GM12878 (cell line): ENCODE data around the gene CES3. TPM values are rescaled to one million over a fixed set of nuclear protein-coding genes. Genes with fewer than 3 reads are reported as not detected.

Experiments used
- BRCA1 ChIP-seq: IDR thresholded peaks from 2 replicates; pipeline ENCODE4 v1.6.1; 2011; ENCODE audit warnings: low read depth, low read length, improper control_type of control experiment
- CBX3 ChIP-seq: fragments of 200-600 bp; sonication (generic); IDR thresholded peaks from 2 replicates; pipeline ENCODE4 v1.6.1; 2016; ENCODE audit warnings: low read depth, borderline replicate concordance
- EP300 ChIP-seq, 2 experiments: fragments of 150-350 bp in 1 of 2; IDR thresholded peaks; 2 replicates each; pipeline ENCODE4 v1.6.1; 2011 to 2012; ENCODE audit warnings: low read depth in 2 of 2, low read length in 2 of 2, borderline replicate concordance in 1 of 2, improper control_type of control experiment in 1 of 2, inconsistent platforms in 1 of 2; ENCODE audit not compliant: control insufficient read depth in 1 of 2
- KAT2A ChIP-seq: conservative IDR thresholded peaks from 2 replicates; pipeline ENCODE4 v1.6.1; 2011; ENCODE audit warnings: low read depth, low read length; ENCODE audit not compliant: control insufficient read depth
- PML ChIP-seq: IDR thresholded peaks from 2 replicates; pipeline ENCODE4 v1.6.1; 2012; ENCODE audit warnings: low read length, inconsistent platforms
- TBL1XR1 ChIP-seq: IDR thresholded peaks from 2 replicates; pipeline ENCODE4 v1.6.1; 2012; ENCODE audit warnings: low read depth, low read length, improper control_type of control experiment
- WRNIP1 ChIP-seq: IDR thresholded peaks from 2 replicates; pipeline ENCODE4 v1.6.1; 2011; ENCODE audit warnings: low read depth, low read length, improper control_type of control experiment, borderline replicate concordance
- ZNF622 ChIP-seq: fragments of 450-650 bp; IDR thresholded peaks from 2 replicates; pipeline ENCODE4 v1.6.1; 2017; ENCODE audit warnings: mild to moderate bottlenecking, inconsistent platforms
- ZSCAN29 ChIP-seq: fragments of 450-650 bp; IDR thresholded peaks from 2 replicates; pipeline ENCODE4 v1.6.1; 2017; ENCODE audit warnings: mild to moderate bottlenecking, moderate library complexity
- polyA plus RNA-seq, 11 experiments: library from polyadenylated mRNA; depleted of rRNA in 4 of 11; unstranded in 6 of 11; stranded (reverse) in 5 of 11; fragments of >200 nt; fragmentation: Nextera tagmentation in 4 of 11; fragmentation: Illumina TruSeq in 1 of 11; extraction: Ambion mirVana in 4 of 11; extraction: Trizol in 1 of 11; gene quantifications; 1 replicate in 1 of 11; 2 replicates in 10 of 11; pipeline versions ENCODE4 v1.2.1 to v1.2.3, GENCODE V29; 2011 to 2016; ENCODE audit warnings: inconsistent platforms in 2 of 11, missing spikeins in 2 of 11, low read depth in 1 of 11
- total RNA-seq, 4 experiments: library from RNA; depleted of rRNA in 3 of 4; stranded (reverse); fragments of >200 nt in 3 of 4; fragmentation: Illumina TruSeq in 1 of 4; extraction: Trizol in 1 of 4; gene quantifications; 2 replicates each; pipeline versions ENCODE4 v1.2.1 to v1.2.3, GENCODE V29; 2013 to 2021
- TF ChIP-seq, protein P1 (sequence below): fragments of 450-650 bp; IDR thresholded peaks from 2 replicates; pipeline ENCODE4 v1.6.1; 2017; ENCODE audit warnings: mild to moderate bottlenecking, moderate library complexity
- TF ChIP-seq, protein P2 (sequence below): fragments of 450-650 bp; IDR thresholded peaks from 2 replicates; pipeline ENCODE4 v1.6.1; 2017; ENCODE audit warnings: low read depth, mild to moderate bottlenecking, moderate library complexity
- TF ChIP-seq, protein P3 (sequence below): fragments of 450-650 bp; IDR thresholded peaks from 2 replicates; pipeline ENCODE4 v1.6.1; 2017; ENCODE audit warnings: mild to moderate bottlenecking
- TF ChIP-seq, protein P4 (sequence below), 3 experiments: IDR thresholded peaks in 2 of 3; conservative IDR thresholded peaks in 1 of 3; 2 replicates each; pipeline ENCODE4 v1.5.1; 2011; ENCODE audit warnings: low read depth in 3 of 3, low read length in 3 of 3, mild to moderate bottlenecking in 3 of 3, control low read depth in 2 of 3, moderate library complexity in 2 of 3, inconsistent platforms in 1 of 3, mixed read lengths in 1 of 3; ENCODE audit not compliant: control insufficient read depth in 2 of 3, insufficient read depth in 1 of 3; ENCODE audit errors: extremely low read depth in 1 of 3

CES3 gene
- total and polyA plus RNA-seq, 10 of the 15 experiments (the other 5 are each of a cell fraction or from before 2014, with no cell fraction given), result 0.09 to 3.1 (median 0.76) TPM

DNA sequence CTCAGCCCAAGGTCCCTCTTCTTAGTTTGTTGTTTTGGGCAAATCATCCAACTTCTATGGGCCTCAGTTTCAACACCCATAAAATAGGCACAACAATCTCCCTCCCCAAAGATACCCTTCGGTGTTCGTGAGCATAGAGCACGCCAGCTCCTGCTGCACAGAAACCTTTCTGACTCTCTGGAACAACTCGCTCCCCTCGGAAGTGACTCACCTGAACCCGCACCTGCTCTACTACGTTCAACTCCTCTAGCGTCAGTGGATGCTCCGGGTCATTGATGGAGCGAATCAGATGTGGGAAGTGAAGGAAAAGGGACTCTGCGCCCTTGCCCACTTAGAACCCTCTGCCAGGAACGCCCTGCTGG, 27.3 kb upstream of the CES3 start (continued):
- TF ChIP-seq, protein P1, sequence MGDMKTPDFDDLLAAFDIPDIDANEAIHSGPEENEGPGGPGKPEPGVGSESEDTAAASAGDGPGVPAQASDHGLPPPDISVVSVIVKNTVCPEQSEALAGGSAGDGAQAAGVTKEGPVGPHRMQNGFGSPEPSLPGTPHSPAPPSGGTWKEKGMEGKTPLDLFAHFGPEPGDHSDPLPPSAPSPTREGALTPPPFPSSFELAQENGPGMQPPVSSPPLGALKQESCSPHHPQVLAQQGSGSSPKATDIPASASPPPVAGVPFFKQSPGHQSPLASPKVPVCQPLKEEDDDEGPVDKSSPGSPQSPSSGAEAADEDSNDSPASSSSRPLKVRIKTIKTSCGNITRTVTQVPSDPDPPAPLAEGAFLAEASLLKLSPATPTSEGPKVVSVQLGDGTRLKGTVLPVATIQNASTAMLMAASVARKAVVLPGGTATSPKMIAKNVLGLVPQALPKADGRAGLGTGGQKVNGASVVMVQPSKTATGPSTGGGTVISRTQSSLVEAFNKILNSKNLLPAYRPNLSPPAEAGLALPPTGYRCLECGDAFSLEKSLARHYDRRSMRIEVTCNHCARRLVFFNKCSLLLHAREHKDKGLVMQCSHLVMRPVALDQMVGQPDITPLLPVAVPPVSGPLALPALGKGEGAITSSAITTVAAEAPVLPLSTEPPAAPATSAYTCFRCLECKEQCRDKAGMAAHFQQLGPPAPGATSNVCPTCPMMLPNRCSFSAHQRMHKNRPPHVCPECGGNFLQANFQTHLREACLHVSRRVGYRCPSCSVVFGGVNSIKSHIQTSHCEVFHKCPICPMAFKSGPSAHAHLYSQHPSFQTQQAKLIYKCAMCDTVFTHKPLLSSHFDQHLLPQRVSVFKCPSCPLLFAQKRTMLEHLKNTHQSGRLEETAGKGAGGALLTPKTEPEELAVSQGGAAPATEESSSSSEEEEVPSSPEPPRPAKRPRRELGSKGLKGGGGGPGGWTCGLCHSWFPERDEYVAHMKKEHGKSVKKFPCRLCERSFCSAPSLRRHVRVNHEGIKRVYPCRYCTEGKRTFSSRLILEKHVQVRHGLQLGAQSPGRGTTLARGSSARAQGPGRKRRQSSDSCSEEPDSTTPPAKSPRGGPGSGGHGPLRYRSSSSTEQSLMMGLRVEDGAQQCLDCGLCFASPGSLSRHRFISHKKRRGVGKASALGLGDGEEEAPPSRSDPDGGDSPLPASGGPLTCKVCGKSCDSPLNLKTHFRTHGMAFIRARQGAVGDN, result no peak
- no peak for TF ChIP-seq PML
- TF ChIP-seq, protein P2, sequence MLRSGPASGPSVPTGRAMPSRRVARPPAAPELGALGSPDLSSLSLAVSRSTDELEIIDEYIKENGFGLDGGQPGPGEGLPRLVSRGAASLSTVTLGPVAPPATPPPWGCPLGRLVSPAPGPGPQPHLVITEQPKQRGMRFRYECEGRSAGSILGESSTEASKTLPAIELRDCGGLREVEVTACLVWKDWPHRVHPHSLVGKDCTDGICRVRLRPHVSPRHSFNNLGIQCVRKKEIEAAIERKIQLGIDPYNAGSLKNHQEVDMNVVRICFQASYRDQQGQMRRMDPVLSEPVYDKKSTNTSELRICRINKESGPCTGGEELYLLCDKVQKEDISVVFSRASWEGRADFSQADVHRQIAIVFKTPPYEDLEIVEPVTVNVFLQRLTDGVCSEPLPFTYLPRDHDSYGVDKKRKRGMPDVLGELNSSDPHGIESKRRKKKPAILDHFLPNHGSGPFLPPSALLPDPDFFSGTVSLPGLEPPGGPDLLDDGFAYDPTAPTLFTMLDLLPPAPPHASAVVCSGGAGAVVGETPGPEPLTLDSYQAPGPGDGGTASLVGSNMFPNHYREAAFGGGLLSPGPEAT, result no peak
- TF ChIP-seq, protein P3, sequence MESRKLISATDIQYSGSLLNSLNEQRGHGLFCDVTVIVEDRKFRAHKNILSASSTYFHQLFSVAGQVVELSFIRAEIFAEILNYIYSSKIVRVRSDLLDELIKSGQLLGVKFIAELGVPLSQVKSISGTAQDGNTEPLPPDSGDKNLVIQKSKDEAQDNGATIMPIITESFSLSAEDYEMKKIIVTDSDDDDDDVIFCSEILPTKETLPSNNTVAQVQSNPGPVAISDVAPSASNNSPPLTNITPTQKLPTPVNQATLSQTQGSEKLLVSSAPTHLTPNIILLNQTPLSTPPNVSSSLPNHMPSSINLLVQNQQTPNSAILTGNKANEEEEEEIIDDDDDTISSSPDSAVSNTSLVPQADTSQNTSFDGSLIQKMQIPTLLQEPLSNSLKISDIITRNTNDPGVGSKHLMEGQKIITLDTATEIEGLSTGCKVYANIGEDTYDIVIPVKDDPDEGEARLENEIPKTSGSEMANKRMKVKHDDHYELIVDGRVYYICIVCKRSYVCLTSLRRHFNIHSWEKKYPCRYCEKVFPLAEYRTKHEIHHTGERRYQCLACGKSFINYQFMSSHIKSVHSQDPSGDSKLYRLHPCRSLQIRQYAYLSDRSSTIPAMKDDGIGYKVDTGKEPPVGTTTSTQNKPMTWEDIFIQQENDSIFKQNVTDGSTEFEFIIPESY, result no peak
- TF ChIP-seq KAT2A, result no peak
- no peak for TF ChIP-seq TBL1XR1
- no peak for TF ChIP-seq BRCA1
- no peak for TF ChIP-seq ZSCAN29
- TF ChIP-seq, protein P4, sequence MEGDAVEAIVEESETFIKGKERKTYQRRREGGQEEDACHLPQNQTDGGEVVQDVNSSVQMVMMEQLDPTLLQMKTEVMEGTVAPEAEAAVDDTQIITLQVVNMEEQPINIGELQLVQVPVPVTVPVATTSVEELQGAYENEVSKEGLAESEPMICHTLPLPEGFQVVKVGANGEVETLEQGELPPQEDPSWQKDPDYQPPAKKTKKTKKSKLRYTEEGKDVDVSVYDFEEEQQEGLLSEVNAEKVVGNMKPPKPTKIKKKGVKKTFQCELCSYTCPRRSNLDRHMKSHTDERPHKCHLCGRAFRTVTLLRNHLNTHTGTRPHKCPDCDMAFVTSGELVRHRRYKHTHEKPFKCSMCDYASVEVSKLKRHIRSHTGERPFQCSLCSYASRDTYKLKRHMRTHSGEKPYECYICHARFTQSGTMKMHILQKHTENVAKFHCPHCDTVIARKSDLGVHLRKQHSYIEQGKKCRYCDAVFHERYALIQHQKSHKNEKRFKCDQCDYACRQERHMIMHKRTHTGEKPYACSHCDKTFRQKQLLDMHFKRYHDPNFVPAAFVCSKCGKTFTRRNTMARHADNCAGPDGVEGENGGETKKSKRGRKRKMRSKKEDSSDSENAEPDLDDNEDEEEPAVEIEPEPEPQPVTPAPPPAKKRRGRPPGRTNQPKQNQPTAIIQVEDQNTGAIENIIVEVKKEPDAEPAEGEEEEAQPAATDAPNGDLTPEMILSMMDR (IDR thresholded peaks at IDR 0.05 in 2 of 3, conservative IDR thresholded peaks at IDR 0.05 in 1 of 3; ENCODE audit: control insufficient read depth in 2 of 3, extremely low read depth in 1 of 3, insufficient read depth in 1 of 3, low read depth in 3 of 3, low read length in 3 of 3), result no peak
- TF ChIP-seq EP300 (IDR thresholded peaks at IDR 0.05; ENCODE audit: borderline replicate concordance in 1 of 2, control insufficient read depth in 1 of 2, low read depth in 2 of 2, low read length in 2 of 2), result no peak
- TF ChIP-seq WRNIP1, result no peak
- TF ChIP-seq CBX3, result no peak
- no peak for TF ChIP-seq ZNF622
- TF ChIP-seq, all 136 proteins: peak for 0
